ENCODE data around the gene MYO1B. TPM values are rescaled to one million over a fixed set of nuclear protein-coding genes. Genes with fewer than 3 reads are reported as not detected.

Gene MYO1B
- total and polyA plus RNA-seq, 10 of the 15 experiments (the other 5 are each of a cell fraction or from before 2014, with no cell fraction given), result 0.10 to 4.2 (median 1.6) TPM

DNA sequence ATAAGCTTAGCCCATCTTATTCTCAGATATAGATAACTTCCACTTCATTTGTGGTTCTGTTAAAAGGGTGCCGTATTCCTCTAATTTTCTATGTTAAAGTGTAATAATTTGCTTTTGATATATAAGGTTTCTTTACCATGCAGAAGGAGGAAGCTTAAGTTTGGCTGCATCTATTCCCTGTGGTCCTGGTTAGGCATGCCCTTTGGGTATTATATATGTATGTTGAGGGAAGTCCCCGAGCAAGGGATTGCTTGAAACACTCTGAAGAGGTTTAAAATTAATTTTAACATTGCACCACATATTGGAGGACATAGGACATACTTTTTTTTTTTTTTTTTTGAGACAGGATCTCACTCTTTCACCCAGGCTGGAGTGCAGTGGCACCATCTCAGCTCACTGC, 16.9 kb upstream of the MYO1B start:
- Histone ChIP-seq H3K79me2 (ENCODE audit: control insufficient read depth, insufficient read depth, low read length) (no peaks in the 10 kb centered on the region), H4K20me1 (ENCODE audit: control insufficient read depth, insufficient read depth) (no peaks in the 10 kb centered on the region), H3K36me3 (ENCODE audit: control insufficient read depth in 2 of 2, insufficient read depth in 2 of 2, low read length in 1 of 2) (no peaks in the 10 kb centered on the region), H2AFZ (ENCODE audit: control insufficient read depth, low read depth, low read length) (no peak overlapping the region), H3K9ac (ENCODE audit: control insufficient read depth, insufficient read depth, low read length) (no peak overlapping the region), H3K4me2 (ENCODE audit: control insufficient read depth, insufficient read depth) (no peak overlapping the region), H3K27me3 (replicated peaks in 1 of 2; ENCODE audit: control insufficient read depth in 2 of 2, insufficient read depth in 2 of 2, low read length in 1 of 2) (no peaks in the 10 kb centered on the region), H3K4me1 (ENCODE audit: control insufficient read depth, insufficient read depth, low read length) (0 out of 2 replicates have a peak, but pooled peaks cover under 1% of the 10 kb centered on the region), H3K4me3 (no peak overlapping the region), H3K9me3 (replicated peaks; ENCODE audit: control insufficient read depth, insufficient read depth, low read length) (no peaks in the 10 kb centered on the region), H3K27ac (ENCODE audit: control insufficient read depth, insufficient read depth) (no peak overlapping the region)
- ChIA-PET SMC1A (ENCODE audit: uncharacterized antibody, unreplicated experiment) (interaction anchor here (0.7 kb wide), 1 partner anchor 50 kb away, joined by 3 read pairs; no protein-coding TSS in a partner anchor), POLR2A (no interaction called here), RAD21 (ENCODE audit: unreplicated experiment) (no interaction called here), CTCF (no interaction called here)
- in situ Hi-C loops (cut with MboI), result no loop called here
- FAIRE-seq, result no peak
- 4% methylated on average over 2 of the region's 2 CpGs for whole genome bisulfite sequencing (ENCODE audit: insufficient coverage, insufficient replicate concordance, low lambda C conversion rate, missing lambda C conversion rate)
- no TSS peak for BruUV-seq (replicated peaks)
- DNase-seq (ENCODE audit: low read depth, low spot score), result no peak
- no peak for TF ChIP-seq BMI1 (IDR thresholded peaks at IDR 0.05; ENCODE audit: borderline replicate concordance)
- no peak for TF ChIP-seq ZBED1 (IDR thresholded peaks at IDR 0.05; ENCODE audit: borderline replicate concordance)
- no peak for TF ChIP-seq SMAD1 (IDR thresholded peaks at IDR 0.05; ENCODE audit: low read depth, partially characterized antibody)
- intact Hi-C loops (cut with micrococcal nuclease; ENCODE audit: unreplicated experiment), result no loop called here
- ATAC-seq, result no peak

DNA sequence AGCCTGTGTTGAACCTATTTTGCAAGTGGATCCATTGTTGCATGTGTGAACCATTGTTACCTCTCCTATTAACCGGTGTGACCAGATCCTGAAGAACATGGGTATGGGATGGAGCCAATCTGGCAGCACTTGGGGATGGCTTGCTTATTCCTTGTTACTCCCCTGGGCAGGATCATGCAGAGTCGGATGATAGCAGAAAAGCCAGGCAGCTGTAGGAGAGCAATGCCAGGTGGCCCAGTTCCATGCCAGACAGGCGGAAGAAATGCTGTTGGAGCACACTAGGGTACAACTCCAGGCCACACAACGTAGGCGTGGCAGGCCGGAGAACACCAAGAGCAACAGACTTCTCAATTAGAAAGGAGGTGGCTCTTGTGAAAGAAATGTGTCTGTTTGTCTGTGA, 16.3 kb upstream of the MYO1B start:
- FAIRE-seq, result no peak
- no peak for ATAC-seq
- no peak overlapping the region for H3K9ac ChIP-seq (ENCODE audit: control insufficient read depth, insufficient read depth, low read length)
- H3K36me3 ChIP-seq (ENCODE audit: control insufficient read depth in 2 of 2, insufficient read depth in 2 of 2, low read length in 1 of 2), result no peaks in the 10 kb centered on the region
- RAD21 ChIA-PET (ENCODE audit: unreplicated experiment), result no interaction called here
- 0 out of 2 replicates have a peak, but pooled peaks cover 6% of the 10 kb centered on the region for H3K4me1 ChIP-seq (ENCODE audit: control insufficient read depth, insufficient read depth, low read length)
- H3K4me3 ChIP-seq, result no peak overlapping the region
- H3K27me3 ChIP-seq (replicated peaks in 1 of 2; ENCODE audit: control insufficient read depth in 2 of 2, insufficient read depth in 2 of 2, low read length in 1 of 2), result no peaks in the 10 kb centered on the region
- no TSS peak for BruUV-seq (replicated peaks)
- no peaks in the 10 kb centered on the region for H4K20me1 ChIP-seq (ENCODE audit: control insufficient read depth, insufficient read depth)
- WGBS (ENCODE audit: insufficient coverage, insufficient replicate concordance, low lambda C conversion rate, missing lambda C conversion rate), result 41% methylated on average over 6 of the region's 6 CpGs
- SMC1A ChIA-PET (ENCODE audit: uncharacterized antibody, unreplicated experiment), result no interaction called here
- H2AFZ ChIP-seq (ENCODE audit: control insufficient read depth, low read depth, low read length), result no peak overlapping the region
- H3K79me2 ChIP-seq (ENCODE audit: control insufficient read depth, insufficient read depth, low read length), result no peaks in the 10 kb centered on the region
- in situ Hi-C loops (cut with MboI) (no loop called here), intact Hi-C loops (cut with micrococcal nuclease; ENCODE audit: unreplicated experiment) (no loop called here)
- no peak overlapping the region for H3K27ac ChIP-seq (ENCODE audit: control insufficient read depth, insufficient read depth)
- POLR2A ChIA-PET, result no interaction called here
- CTCF ChIA-PET, result no interaction called here
- no peak for DNase-seq (ENCODE audit: low read depth, low spot score)
- H3K4me2 ChIP-seq (ENCODE audit: control insufficient read depth, insufficient read depth), result no peak overlapping the region
- H3K9me3 ChIP-seq (replicated peaks; ENCODE audit: control insufficient read depth, insufficient read depth, low read length), result no peaks in the 10 kb centered on the region
- no peak for TF ChIP-seq TCF12 (IDR thresholded peaks at IDR 0.05; ENCODE audit: low read depth, low read length)
- TF ChIP-seq, protein P1, sequence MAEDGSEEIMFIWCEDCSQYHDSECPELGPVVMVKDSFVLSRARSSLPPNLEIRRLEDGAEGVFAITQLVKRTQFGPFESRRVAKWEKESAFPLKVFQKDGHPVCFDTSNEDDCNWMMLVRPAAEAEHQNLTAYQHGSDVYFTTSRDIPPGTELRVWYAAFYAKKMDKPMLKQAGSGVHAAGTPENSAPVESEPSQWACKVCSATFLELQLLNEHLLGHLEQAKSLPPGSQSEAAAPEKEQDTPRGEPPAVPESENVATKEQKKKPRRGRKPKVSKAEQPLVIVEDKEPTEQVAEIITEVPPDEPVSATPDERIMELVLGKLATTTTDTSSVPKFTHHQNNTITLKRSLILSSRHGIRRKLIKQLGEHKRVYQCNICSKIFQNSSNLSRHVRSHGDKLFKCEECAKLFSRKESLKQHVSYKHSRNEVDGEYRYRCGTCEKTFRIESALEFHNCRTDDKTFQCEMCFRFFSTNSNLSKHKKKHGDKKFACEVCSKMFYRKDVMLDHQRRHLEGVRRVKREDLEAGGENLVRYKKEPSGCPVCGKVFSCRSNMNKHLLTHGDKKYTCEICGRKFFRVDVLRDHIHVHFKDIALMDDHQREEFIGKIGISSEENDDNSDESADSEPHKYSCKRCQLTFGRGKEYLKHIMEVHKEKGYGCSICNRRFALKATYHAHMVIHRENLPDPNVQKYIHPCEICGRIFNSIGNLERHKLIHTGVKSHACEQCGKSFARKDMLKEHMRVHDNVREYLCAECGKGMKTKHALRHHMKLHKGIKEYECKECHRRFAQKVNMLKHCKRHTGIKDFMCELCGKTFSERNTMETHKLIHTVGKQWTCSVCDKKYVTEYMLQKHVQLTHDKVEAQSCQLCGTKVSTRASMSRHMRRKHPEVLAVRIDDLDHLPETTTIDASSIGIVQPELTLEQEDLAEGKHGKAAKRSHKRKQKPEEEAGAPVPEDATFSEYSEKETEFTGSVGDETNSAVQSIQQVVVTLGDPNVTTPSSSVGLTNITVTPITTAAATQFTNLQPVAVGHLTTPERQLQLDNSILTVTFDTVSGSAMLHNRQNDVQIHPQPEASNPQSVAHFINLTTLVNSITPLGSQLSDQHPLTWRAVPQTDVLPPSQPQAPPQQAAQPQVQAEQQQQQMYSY (CRISPR knock-in tag; IDR thresholded peaks at IDR 0.05), result no peak
- no peak for TF ChIP-seq BACH1 (IDR thresholded peaks at IDR 0.05; ENCODE audit: borderline replicate concordance)
- no peak for TF ChIP-seq PKNOX1 (IDR thresholded peaks at IDR 0.05)
- TF ChIP-seq SREBF2 (IDR thresholded peaks at IDR 0.05; ENCODE audit: low read length), result no peak
- TF ChIP-seq RELB (IDR thresholded peaks at IDR 0.05; ENCODE audit: low read depth), result no peak
- TF ChIP-seq LARP7 (IDR thresholded peaks at IDR 0.05), result no peak
- TF ChIP-seq EED (IDR thresholded peaks at IDR 0.05; ENCODE audit: low read depth), result no peak
- TF ChIP-seq, protein P2, sequence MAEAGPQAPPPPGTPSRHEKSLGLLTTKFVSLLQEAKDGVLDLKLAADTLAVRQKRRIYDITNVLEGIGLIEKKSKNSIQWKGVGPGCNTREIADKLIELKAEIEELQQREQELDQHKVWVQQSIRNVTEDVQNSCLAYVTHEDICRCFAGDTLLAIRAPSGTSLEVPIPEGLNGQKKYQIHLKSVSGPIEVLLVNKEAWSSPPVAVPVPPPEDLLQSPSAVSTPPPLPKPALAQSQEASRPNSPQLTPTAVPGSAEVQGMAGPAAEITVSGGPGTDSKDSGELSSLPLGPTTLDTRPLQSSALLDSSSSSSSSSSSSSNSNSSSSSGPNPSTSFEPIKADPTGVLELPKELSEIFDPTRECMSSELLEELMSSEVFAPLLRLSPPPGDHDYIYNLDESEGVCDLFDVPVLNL (IDR thresholded peaks at IDR 0.05; ENCODE audit: low read depth, low read length), result no peak

All from GM12878 (cell line).